Lung (tissue), 12 donors: Measurements from ENCODE around the gene PDE4B. TPM values are rescaled to one million over a fixed set of nuclear protein-coding genes. Genes with fewer than 3 reads are reported as not detected.

Experiments used
- ATAC-seq: fragments of 200-7000 bp; cut with Tn5 transposase; one replicate; pipeline ENCODE4 v1.9.1; 2020; ENCODE audit warnings: moderate number of reproducible peaks; ENCODE audit not compliant: insufficient read depth, low FRiP score
- DNase-seq, 3 donors: peaks; one replicate each; pipeline ENCODE4 v3.0.0-alpha.2; 2013 to 2017
- H3K27ac ChIP-seq, 2 donors: one replicate each; pipeline ENCODE4 v1.5.1; 2013; ENCODE audit warnings: mild to moderate bottlenecking in 2 of 2, moderate library complexity in 2 of 2, control low read depth in 1 of 2, inconsistent platforms in 1 of 2, low read depth in 1 of 2, low read length in 1 of 2
- H3K27me3 ChIP-seq, 3 donors: one replicate each; pipeline ENCODE4 v1.5.1; 2013; ENCODE audit warnings: low read length in 2 of 3; ENCODE audit not compliant: control insufficient read depth in 3 of 3, insufficient read depth in 3 of 3
- H3K36me3 ChIP-seq, 4 donors: one replicate each; pipeline ENCODE4 v1.5.1; 2013; ENCODE audit warnings: low read length in 4 of 4, mild to moderate bottlenecking in 1 of 4, moderate library complexity in 1 of 4; ENCODE audit not compliant: control insufficient read depth in 4 of 4, insufficient read depth in 4 of 4
- H3K4me1 ChIP-seq, 5 donors: one replicate each; pipeline ENCODE4 v1.5.1; 2013; ENCODE audit warnings: low read length in 5 of 5, mild to moderate bottlenecking in 2 of 5, moderate library complexity in 1 of 5; ENCODE audit not compliant: control insufficient read depth in 5 of 5, insufficient read depth in 5 of 5
- H3K4me3 ChIP-seq: one replicate; pipeline ENCODE4 v1.5.1; 2013; ENCODE audit warnings: mild to moderate bottlenecking, control low read depth, moderate library complexity
- H3K9ac ChIP-seq, 2 donors: one replicate each; pipeline ENCODE4 v1.5.1; 2013; ENCODE audit warnings: low read length in 2 of 2, control low read depth in 1 of 2; ENCODE audit not compliant: insufficient read depth in 1 of 2
- H3K9me3 ChIP-seq, 4 donors: one replicate each; pipeline ENCODE4 v1.5.1; 2013; ENCODE audit warnings: low read length in 3 of 4, mild to moderate bottlenecking in 1 of 4, moderate library complexity in 1 of 4; ENCODE audit not compliant: control insufficient read depth in 4 of 4, insufficient read depth in 3 of 4
- WGBS, 2 donors: extraction: QIAGEN DNeasy Blood & Tissue Kit; methylation state at CpG; one replicate each; pipeline ENCODE4 v1.1.7; 2013; 5-methylcytosine and 5-hydroxymethylcytosine counted together
- polyA plus RNA-seq, 2 donors: library from polyadenylated mRNA; stranded (reverse); fragments of 200-250 nt; gene quantifications; one replicate each; pipeline ENCODE4 v1.2.1, GENCODE V29; 2013
- total RNA-seq, 2 donors: library from RNA; depleted of rRNA in 1 of 2; stranded (reverse); fragments of >200 nt in 1 of 2; gene quantifications; one replicate each; pipeline ENCODE4 v1.2.1, GENCODE V29; 2014 to 2021
- TF ChIP-seq, protein P1 (sequence below): IDR thresholded peaks from 2 replicates; pipeline ENCODE4 v1.5.1; 2012; ENCODE audit warnings: mild to moderate bottlenecking; ENCODE audit errors: control extremely low read depth, extremely low read depth
- donor health status: control.
- donor health status: control.
- donor health status: Bipolar disorder and iron deficiency.
- donor health status: healthy.
- donor health status: DM: yes; HTN: yes; CAD: no.

The PDE4B gene
- total and polyA plus RNA-seq, 4 donors: 4.0 to 96.2 (median 20.2) TPM

- TF ChIP-seq, protein P1, sequence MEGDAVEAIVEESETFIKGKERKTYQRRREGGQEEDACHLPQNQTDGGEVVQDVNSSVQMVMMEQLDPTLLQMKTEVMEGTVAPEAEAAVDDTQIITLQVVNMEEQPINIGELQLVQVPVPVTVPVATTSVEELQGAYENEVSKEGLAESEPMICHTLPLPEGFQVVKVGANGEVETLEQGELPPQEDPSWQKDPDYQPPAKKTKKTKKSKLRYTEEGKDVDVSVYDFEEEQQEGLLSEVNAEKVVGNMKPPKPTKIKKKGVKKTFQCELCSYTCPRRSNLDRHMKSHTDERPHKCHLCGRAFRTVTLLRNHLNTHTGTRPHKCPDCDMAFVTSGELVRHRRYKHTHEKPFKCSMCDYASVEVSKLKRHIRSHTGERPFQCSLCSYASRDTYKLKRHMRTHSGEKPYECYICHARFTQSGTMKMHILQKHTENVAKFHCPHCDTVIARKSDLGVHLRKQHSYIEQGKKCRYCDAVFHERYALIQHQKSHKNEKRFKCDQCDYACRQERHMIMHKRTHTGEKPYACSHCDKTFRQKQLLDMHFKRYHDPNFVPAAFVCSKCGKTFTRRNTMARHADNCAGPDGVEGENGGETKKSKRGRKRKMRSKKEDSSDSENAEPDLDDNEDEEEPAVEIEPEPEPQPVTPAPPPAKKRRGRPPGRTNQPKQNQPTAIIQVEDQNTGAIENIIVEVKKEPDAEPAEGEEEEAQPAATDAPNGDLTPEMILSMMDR: no peak
- Histone ChIP-seq H3K9me3 (peaks cover 0 to 2% (median 0%) of the 10 kb centered on the region in 4 donors), H3K36me3 (no peaks in the 10 kb centered on the region), H3K27me3 (peaks cover 0 to 2% (median 0%) of the 10 kb centered on the region in 3 donors), H3K4me3 (no peak overlapping the region), H3K27ac (peak overlapping the region in 1 of 2 donors; percentile 64), H3K4me1 (peaks cover 0 to 5% (median 0%) of the 10 kb centered on the region in 5 donors), H3K9ac (no peak overlapping the region)
- DNase-seq: peak in 2 of 3 donors; percentile 20 to 38
- ATAC-seq: peak; percentile 81
- WGBS, 2 donors: 0 to 23% methylated on average over 1 of the region's 1 CpG
Measured at GRCh38 chr1:65812065-65812464, 19.4 kb downstream of the PDE4B start.

DNA sequence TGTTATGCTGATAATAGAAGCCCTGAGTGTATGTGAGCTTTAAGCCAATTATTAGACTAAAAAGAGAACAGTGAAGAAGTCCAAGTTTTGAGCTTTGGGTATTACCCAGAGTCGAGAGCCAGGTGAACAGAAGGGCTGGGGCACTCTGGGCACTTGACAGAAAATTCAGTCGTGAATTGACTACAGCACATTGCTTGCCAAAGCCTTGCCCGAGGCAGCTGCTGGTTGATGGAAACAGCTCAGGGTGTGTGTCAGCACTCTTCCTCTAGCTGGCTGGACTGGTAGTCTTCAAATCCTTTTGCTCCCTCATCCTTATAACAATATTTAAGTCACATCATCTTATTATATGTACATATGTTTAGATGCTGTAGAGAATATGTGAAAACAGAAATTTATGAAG, 21.3 kb downstream of the PDE4B start:
- DNase-seq: no peak
- H3K4me3 ChIP-seq: no peak overlapping the region
- no peaks in the 10 kb centered on the region for H3K9me3 ChIP-seq
- H3K4me1 ChIP-seq: peaks cover 0 to 5% (median 0%) of the 10 kb centered on the region in 5 donors
- TF ChIP-seq, protein P1: no peak
- WGBS, 2 donors: 42 to 81% methylated on average over 3 of the region's 3 CpGs
- H3K36me3 ChIP-seq: no peaks in the 10 kb centered on the region
- no peak overlapping the region for H3K9ac ChIP-seq
- H3K27me3 ChIP-seq: peaks cover 0 to 2% (median 0%) of the 10 kb centered on the region in 3 donors
- ATAC-seq: no peak
- no peak overlapping the region for H3K27ac ChIP-seq

DNA sequence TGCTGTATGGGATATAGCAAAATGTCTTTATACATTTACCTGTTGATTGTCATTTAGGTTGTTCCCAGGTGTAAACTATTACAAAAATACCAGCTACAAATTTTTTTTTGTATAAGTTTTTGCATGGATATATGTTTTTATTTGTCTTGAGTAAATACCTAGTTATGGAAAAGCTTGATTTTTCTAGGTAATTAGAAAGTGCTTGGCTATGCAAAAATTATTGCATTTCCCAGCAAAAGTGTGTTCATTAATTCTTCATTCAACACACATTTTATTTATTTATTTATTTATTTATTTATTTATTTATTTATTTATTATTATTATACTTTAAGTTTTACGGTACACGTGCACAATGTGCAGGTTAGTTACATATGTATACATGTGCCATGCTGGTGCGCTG, 22.1 kb downstream of the PDE4B start:
- Histone ChIP-seq H3K4me1 (peaks cover 0 to 5% (median 0%) of the 10 kb centered on the region in 5 donors), H3K4me3 (no peak overlapping the region), H3K36me3 (no peaks in the 10 kb centered on the region), H3K27ac (no peak overlapping the region), H3K9me3 (no peaks in the 10 kb centered on the region), H3K27me3 (peaks cover 0 to 2% (median 0%) of the 10 kb centered on the region in 3 donors), H3K9ac (no peak overlapping the region)
- TF ChIP-seq, protein P1: no peak
- ATAC-seq (no peak), DNase-seq (no peak)
- 97% methylated on average over 3 of the region's 3 CpGs for WGBS, 2 donors

- Histone ChIP-seq H3K9me3 (no peaks in the 10 kb centered on the region), H3K4me3 (no peak overlapping the region), H3K27me3 (no peaks in the 10 kb centered on the region), H3K27ac (no peak overlapping the region), H3K4me1 (no peaks in the 10 kb centered on the region), H3K36me3 (no peaks in the 10 kb centered on the region), H3K9ac (no peak overlapping the region)
- DNase-seq: no peak
- TF ChIP-seq, protein P1: no peak
- ATAC-seq: no peak
Measured at GRCh38 chr1:65817891-65818290, 25.2 kb downstream of the PDE4B start.
